GM12878 (cell line): ENCODE measurements around the gene BORCS6. TPM values are rescaled to one million over a fixed set of nuclear protein-coding genes. Genes with fewer than 3 reads are reported as not detected.

ENCODE experiments used
- ATAC-seq: fragments of 200-7000 bp; cut with Tn5 transposase; 3 replicates; pipeline ENCODE4 v1.9.1; 2020; ENCODE audit warnings: mild to moderate bottlenecking, moderate library complexity
- BruUV-seq: library from RNA; stranded (reverse); fragments of 400-500 nt; replicated peaks from 2 replicates; lab custom pipeline; 2021; lab: Mats Ljungman, UMichigan
- CTCF ChIA-PET: fragments of 300-600 bp; sonication (Branson Sonifier 250); formaldehyde crosslinking; extraction: SDS; loops from one replicate; lab custom pipeline; 2021; ENCODE audit warnings: inconsistent platforms; lab: Yijun Ruan, JAX
- POLR2A ChIA-PET: fragments of 350-600 bp; formaldehyde crosslinking; extraction: SDS; loops from one replicate; lab custom pipeline; 2021; ENCODE audit warnings: inconsistent platforms; lab: Charles Lee
- RAD21 ChIA-PET: fragments of 300-600 bp; sonication (Branson Sonifier 250); formaldehyde crosslinking; loops from one replicate; lab custom pipeline; 2023; ENCODE audit warnings: antibody characterized with exemption; ENCODE audit not compliant: unreplicated experiment; lab: Charles Lee
- SMC1A ChIA-PET: fragments of 300-600 bp; sonication (Branson Sonifier 250); formaldehyde crosslinking; loops from one replicate; lab custom pipeline; 2023; ENCODE audit not compliant: unreplicated experiment, uncharacterized antibody; lab: Charles Lee
- DNase-seq: peaks from one replicate; pipeline ENCODE4 v3.0.0-alpha.2; 2011; ENCODE audit warnings: low read depth, low spot score
- FAIRE-seq: peaks from 3 replicates; lab custom pipeline; 2011; peaks lifted over from hg19 to GRCh38; lab: Jason Lieb, UNC
- H2AFZ ChIP-seq: 2 replicates; pipeline ENCODE4 v1.6.0; 2011; ENCODE audit warnings: low read depth, low read length, control low read depth; ENCODE audit not compliant: control insufficient read depth
- H3K27ac ChIP-seq: 2 replicates; pipeline ENCODE4 v1.5.1; 2011; ENCODE audit warnings: control low read depth; ENCODE audit not compliant: control insufficient read depth, insufficient read depth
- H3K27me3 ChIP-seq, 2 experiments: replicated peaks in 1 of 2; 2 replicates each; pipeline versions ENCODE4 v1.6.0 to v1.6.1; 2011; ENCODE audit warnings: low read length in 1 of 2; ENCODE audit not compliant: control insufficient read depth in 2 of 2, insufficient read depth in 2 of 2
- H3K36me3 ChIP-seq, 2 experiments: 2 replicates each; pipeline ENCODE4 v1.5.1; 2011; ENCODE audit warnings: low read length in 1 of 2; ENCODE audit not compliant: control insufficient read depth in 2 of 2, insufficient read depth in 2 of 2
- H3K4me1 ChIP-seq: 2 replicates; pipeline ENCODE4 v1.6.1; 2011; ENCODE audit warnings: mild to moderate bottlenecking, low read length, moderate library complexity, mixed read lengths; ENCODE audit not compliant: control insufficient read depth, insufficient read depth
- H3K4me2 ChIP-seq: 2 replicates; pipeline ENCODE4 v1.6.0; 2011; ENCODE audit warnings: control low read depth; ENCODE audit not compliant: control insufficient read depth, insufficient read depth
- H3K4me3 ChIP-seq: fragments of 200-600 bp; sonication (generic); 2 replicates; pipeline ENCODE4 v1.5.1; 2016
- H3K79me2 ChIP-seq: 2 replicates; pipeline ENCODE4 v1.6.0; 2011; ENCODE audit warnings: low read length; ENCODE audit not compliant: control insufficient read depth, insufficient read depth
- H3K9ac ChIP-seq: 2 replicates; pipeline ENCODE4 v1.8.0; 2011; ENCODE audit warnings: low read length, control low read depth, mixed read lengths; ENCODE audit not compliant: control insufficient read depth, insufficient read depth
- H3K9me3 ChIP-seq: replicated peaks from 3 replicates; pipeline ENCODE4 v1.5.1; 2011; ENCODE audit warnings: mild to moderate bottlenecking, low read length; ENCODE audit not compliant: control insufficient read depth, insufficient read depth
- H4K20me1 ChIP-seq: 2 replicates; pipeline ENCODE4 v1.6.0; 2011; ENCODE audit not compliant: control insufficient read depth, insufficient read depth
- ASH2L ChIP-seq: fragments of 300-600, 200-600 bp; sonication (generic); IDR thresholded peaks from 2 replicates; pipeline ENCODE4 v1.6.1; 2017; ENCODE audit warnings: low read depth, mild to moderate bottlenecking, borderline replicate concordance
- ATF3 ChIP-seq: IDR thresholded peaks from 2 replicates; pipeline ENCODE4 v1.6.1; 2011; ENCODE audit warnings: low read depth, mild to moderate bottlenecking, low read length, moderate library complexity, borderline replicate concordance; ENCODE audit errors: extremely low read depth
- ETV6 ChIP-seq, 2 experiments: fragments of 450-650 bp in 1 of 2; IDR thresholded peaks in 1 of 2; conservative IDR thresholded peaks in 1 of 2; 2 replicates each; pipeline ENCODE4 v1.6.1; 2014; ENCODE audit warnings: antibody characterized with exemption in 1 of 2, borderline replicate concordance in 1 of 2, low read depth in 1 of 2, mild to moderate bottlenecking in 1 of 2, moderate library complexity in 1 of 2
- POLR2AphosphoS2 ChIP-seq: IDR thresholded peaks from 2 replicates; pipeline ENCODE4 v1.6.1; 2011; ENCODE audit warnings: low read depth, mild to moderate bottlenecking, low read length, improper control_type of control experiment, moderate library complexity
- POLR2AphosphoS5 ChIP-seq: IDR thresholded peaks from 2 replicates; pipeline ENCODE4 v1.6.1; 2011; ENCODE audit warnings: mild to moderate bottlenecking, low read length, inconsistent platforms
- RAD51 ChIP-seq: fragments of 450-650 bp; IDR thresholded peaks from 2 replicates; pipeline ENCODE4 v1.6.1; 2016; ENCODE audit warnings: moderate library complexity, mild to moderate bottlenecking, inconsistent platforms
- USF1 ChIP-seq: IDR thresholded peaks from 2 replicates; pipeline ENCODE4 v1.6.1; 2011; ENCODE audit warnings: borderline replicate concordance, low read depth, mild to moderate bottlenecking, moderate library complexity, mixed read lengths, low read length; ENCODE audit not compliant: insufficient read depth; ENCODE audit errors: extremely low read length
- WGBS: methylation state at CpG from one replicate; pipeline ENCODE4 v1.1.6; 2016; ENCODE audit warnings: low lambda C conversion rate; ENCODE audit not compliant: insufficient replicate concordance, insufficient coverage; ENCODE audit errors: missing lambda C conversion rate; 5-methylcytosine and 5-hydroxymethylcytosine counted together
- in situ Hi-C: fragments of 300-500 bp; cut with MboI; formaldehyde crosslinking; loops from 9 replicates; pipeline ENCODE4 v1.14.3; 2018; ENCODE audit warnings: mixed read lengths
- intact Hi-C: fragments of 100-400 bp; cut with micrococcal nuclease; formaldehyde crosslinking; loops from one replicate; pipeline ENCODE4 v1.14.2; 2022; ENCODE audit not compliant: unreplicated experiment
- polyA plus RNA-seq, 11 experiments: library from polyadenylated mRNA; depleted of rRNA in 4 of 11; unstranded in 6 of 11; stranded (reverse) in 5 of 11; fragments of >200 nt; fragmentation: Nextera tagmentation in 4 of 11; fragmentation: Illumina TruSeq in 1 of 11; extraction: Ambion mirVana in 4 of 11; extraction: Trizol in 1 of 11; gene quantifications; 1 replicate in 1 of 11; 2 replicates in 10 of 11; pipeline versions ENCODE4 v1.2.1 to v1.2.3, GENCODE V29; 2011 to 2016; ENCODE audit warnings: inconsistent platforms in 2 of 11, missing spikeins in 2 of 11, low read depth in 1 of 11
- total RNA-seq, 4 experiments: library from RNA; depleted of rRNA in 3 of 4; stranded (reverse); fragments of >200 nt in 3 of 4; fragmentation: Illumina TruSeq in 1 of 4; extraction: Trizol in 1 of 4; gene quantifications; 2 replicates each; pipeline versions ENCODE4 v1.2.1 to v1.2.3, GENCODE V29; 2013 to 2021

Gene BORCS6
- total and polyA plus RNA-seq, 10 of the 15 experiments (the other 5 are each of a cell fraction or from before 2014, with no cell fraction given): 0.37 to 14.1 (median 6.7) TPM

- RAD21 ChIA-PET: interaction anchor here (4.1 kb wide), 1 partner anchor 15 kb away, joined by 33 read pairs; no protein-coding TSS in a partner anchor
- DNase-seq (no peak), FAIRE-seq (no peak), ATAC-seq (no peak)
- POLR2A ChIA-PET: interaction anchor here (0.5 to 7.5 kb wide), 5 partner anchors 10 to 63 kb away, joined by 3 to 71 read pairs (median 5); partner anchors contain the start of gene BORCS6
- H2AFZ ChIP-seq: no peak overlapping the region
- H3K36me3 ChIP-seq: peaks cover 2 to 6% of the 10 kb centered on the region in 2 experiments; a peak in 3 of 4 replicates
- peaks cover 22% of the 10 kb centered on the region for H3K4me1 ChIP-seq
- no peak overlapping the region for H3K27ac ChIP-seq
- H3K4me3 ChIP-seq: no peak overlapping the region
- H3K27me3 ChIP-seq: no peaks in the 10 kb centered on the region
- no peak overlapping the region for H3K9ac ChIP-seq
- no peaks in the 10 kb centered on the region for H3K9me3 ChIP-seq
- CTCF ChIA-PET: interaction anchor here (1.8 to 4.4 kb wide), 2 partner anchors 15 to 35 kb away, joined by 6 to 36 read pairs; no protein-coding TSS in a partner anchor
- no peak overlapping the region for H3K4me2 ChIP-seq
- no TSS peak for BruUV-seq
- peak; percentile 73 for TF ChIP-seq RAD51
- no peak for TF ChIP-seq ASH2L
- TF ChIP-seq ATF3: peak; percentile 17; the same call in 1 of the 2 replicates
- peak; percentile 65 for TF ChIP-seq USF1
- 0 out of 4 replicates have a peak, but pooled peaks of 1 of the 2 experiments have one; percentile 9 for TF ChIP-seq ETV6 (conservative IDR thresholded peaks at IDR 0.05 in 1 of 2, IDR thresholded peaks at IDR 0.05 in 1 of 2; ENCODE audit: borderline replicate concordance in 1 of 2, low read depth in 1 of 2)
- 0 out of 2 replicates have a peak, but pooled peaks have one; percentile 16 for TF ChIP-seq POLR2AphosphoS5
- TF ChIP-seq POLR2AphosphoS2: no peak
- SMC1A ChIA-PET: interaction anchor here (1.3 kb wide), 2 partner anchors 26 to 63 kb away, joined by 3 to 4 read pairs; no protein-coding TSS in a partner anchor
- in situ Hi-C loops: no loop called here
- WGBS: 45% methylated on average over 13 of the region's 13 CpGs
- peaks cover 21% of the 10 kb centered on the region for H3K79me2 ChIP-seq
- intact Hi-C loops: no loop called here
- H4K20me1 ChIP-seq: no peaks in the 10 kb centered on the region; the same call in 1 of the 2 replicates
Measured at GRCh38 chr17:8153525-8153956, 36.4 kb downstream of the BORCS6 start.
